Fibroblast of pulmonary artery (primary cell): ENCODE results near the gene THOC2.
A peak's percentile ranks its signal among the peaks of the same experiment; 100 is the strongest.

ENCODE experiments used
- DNase-seq: peaks from one replicate; pipeline ENCODE4 v3.0.0-alpha.2; 2010; ENCODE audit warnings: low read depth
- H3K4me3 ChIP-seq: replicated peaks from 2 replicates; pipeline ENCODE4 v1.5.1; 2011; ENCODE audit warnings: low read depth, mild to moderate bottlenecking, control low read depth, low read length, moderate library complexity
- TF ChIP-seq, protein P1 (sequence below): IDR thresholded peaks from 2 replicates; pipeline ENCODE4 v1.5.1; 2011; ENCODE audit warnings: mild to moderate bottlenecking, control low read depth, low read length, inconsistent platforms; ENCODE audit errors: missing control alignments

THOC2 gene

DNA sequence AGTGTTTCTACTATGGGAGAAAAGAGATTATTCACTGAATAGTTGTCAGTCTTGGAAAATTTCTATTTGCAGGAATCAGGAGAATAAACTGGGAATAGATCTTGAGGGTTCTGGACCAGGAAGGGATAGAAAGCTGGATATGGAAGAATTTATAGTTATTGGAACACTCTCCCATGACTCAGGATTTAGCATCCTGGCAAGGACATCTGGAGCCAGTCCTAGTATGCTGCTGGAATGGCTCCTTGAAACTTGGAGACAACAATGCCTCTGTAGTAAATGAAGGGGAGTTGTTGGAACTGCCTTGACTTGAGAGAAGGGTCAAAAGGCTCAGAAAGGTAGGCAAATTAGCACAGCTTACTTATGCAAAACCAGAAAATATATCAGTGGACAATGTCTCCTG, 23.5 kb upstream of the THOC2 start:
- TF ChIP-seq, protein P1, sequence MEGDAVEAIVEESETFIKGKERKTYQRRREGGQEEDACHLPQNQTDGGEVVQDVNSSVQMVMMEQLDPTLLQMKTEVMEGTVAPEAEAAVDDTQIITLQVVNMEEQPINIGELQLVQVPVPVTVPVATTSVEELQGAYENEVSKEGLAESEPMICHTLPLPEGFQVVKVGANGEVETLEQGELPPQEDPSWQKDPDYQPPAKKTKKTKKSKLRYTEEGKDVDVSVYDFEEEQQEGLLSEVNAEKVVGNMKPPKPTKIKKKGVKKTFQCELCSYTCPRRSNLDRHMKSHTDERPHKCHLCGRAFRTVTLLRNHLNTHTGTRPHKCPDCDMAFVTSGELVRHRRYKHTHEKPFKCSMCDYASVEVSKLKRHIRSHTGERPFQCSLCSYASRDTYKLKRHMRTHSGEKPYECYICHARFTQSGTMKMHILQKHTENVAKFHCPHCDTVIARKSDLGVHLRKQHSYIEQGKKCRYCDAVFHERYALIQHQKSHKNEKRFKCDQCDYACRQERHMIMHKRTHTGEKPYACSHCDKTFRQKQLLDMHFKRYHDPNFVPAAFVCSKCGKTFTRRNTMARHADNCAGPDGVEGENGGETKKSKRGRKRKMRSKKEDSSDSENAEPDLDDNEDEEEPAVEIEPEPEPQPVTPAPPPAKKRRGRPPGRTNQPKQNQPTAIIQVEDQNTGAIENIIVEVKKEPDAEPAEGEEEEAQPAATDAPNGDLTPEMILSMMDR, result no peak
- peak; percentile 60 for DNase-seq
- H3K4me3 ChIP-seq, result no peak overlapping the region

DNA sequence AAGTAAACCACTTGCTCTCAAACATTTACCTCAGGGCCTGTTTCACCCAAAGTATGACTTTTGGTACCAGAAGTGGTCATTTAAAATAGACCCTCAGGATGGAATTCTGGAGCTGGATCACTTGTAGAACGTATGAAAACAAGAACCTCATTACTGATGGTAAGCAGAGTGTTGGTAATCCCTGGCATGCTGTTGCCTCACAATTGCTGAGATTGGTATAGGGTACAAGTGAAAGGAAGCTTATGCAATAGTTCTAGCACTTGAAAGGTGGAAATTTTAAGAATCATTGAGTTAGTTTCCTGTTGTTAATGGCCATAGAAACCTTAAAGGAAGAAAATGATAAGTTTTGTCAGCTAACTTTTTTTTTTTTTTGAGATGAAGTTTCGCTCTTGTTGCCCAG, 22.3 kb upstream of the THOC2 start:
- DNase-seq, result peak; percentile 54
- TF ChIP-seq, protein P1, result no peak
- H3K4me3 ChIP-seq, result no peak overlapping the region

DNA sequence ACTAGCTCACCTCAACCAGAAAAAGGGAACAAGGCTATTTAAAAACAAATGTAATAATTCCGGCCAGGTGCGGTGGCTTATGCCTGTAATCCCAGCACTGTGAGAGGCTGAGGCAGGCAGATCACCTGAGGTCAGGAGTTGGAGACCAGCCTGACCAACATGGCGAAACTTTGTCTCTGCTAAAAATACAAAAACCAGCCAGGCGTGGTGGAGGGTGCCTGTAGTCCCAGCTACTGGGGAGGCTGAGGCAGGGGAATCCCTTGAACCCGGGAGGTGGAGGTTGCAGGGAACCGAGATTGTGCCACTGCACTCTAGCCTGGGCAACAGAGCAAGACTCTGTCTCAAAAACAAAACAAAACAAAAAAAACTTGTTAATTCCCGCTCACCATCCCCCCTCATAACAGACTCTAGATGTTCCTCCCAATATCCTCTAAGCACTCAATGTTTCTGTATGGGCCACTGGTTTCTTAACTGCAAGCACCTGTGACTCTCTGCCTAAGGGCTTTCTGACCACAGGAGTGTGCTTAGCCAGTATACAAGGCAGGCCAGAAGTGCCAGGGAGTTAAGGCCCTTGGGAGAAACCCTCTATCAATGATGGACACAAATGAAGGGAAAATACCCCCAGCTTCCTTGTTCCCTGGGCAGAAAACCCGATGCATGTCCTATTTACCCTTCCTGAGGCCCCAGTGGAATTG, 21.0 kb upstream of the THOC2 start:
- DNase-seq, result no peak
- no peak overlapping the region for H3K4me3 ChIP-seq
- TF ChIP-seq, protein P1, result no peak

DNA sequence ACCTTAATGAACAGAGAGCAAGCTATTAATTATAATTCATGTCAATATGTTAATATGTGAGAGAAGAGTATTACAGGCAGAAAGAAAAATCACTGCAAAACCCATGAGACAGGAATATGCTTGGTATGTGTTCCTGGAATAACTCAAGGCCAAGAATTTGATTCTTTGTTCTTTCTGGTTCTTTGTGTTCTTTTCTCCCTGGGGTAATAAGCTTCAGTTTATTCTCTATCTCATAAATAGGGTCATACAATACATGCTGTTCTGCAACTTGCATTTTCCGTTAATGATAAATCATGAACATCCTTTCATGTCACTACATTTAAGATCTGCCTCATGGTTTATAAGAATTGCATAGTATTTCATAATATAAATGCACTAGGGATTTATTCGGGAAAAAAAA, 16.8 kb upstream of the THOC2 start:
- TF ChIP-seq, protein P1, result no peak
- DNase-seq, result peak; percentile 39
- H3K4me3 ChIP-seq, result no peak overlapping the region

DNA sequence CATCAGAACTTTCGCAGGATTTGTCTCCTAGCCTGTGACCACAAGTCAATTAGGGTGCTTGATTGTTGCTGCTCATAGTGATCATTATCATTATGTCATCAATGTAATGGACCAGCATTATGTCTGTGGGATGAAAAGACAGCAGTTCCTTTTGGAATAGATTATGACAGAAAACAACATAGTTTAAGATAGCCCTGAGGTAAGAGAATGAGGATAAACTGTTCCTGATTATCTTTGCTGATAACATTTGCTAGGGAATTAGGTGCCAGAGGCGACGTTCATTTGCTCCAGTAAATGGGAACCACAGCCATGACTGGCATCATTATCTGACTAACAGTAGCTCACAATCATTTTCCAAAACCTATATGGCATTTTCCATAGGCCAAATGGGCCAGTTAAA, 12.7 kb upstream of the THOC2 start:
- TF ChIP-seq, protein P1, result no peak
- no peak for DNase-seq
- no peak overlapping the region for H3K4me3 ChIP-seq

DNA sequence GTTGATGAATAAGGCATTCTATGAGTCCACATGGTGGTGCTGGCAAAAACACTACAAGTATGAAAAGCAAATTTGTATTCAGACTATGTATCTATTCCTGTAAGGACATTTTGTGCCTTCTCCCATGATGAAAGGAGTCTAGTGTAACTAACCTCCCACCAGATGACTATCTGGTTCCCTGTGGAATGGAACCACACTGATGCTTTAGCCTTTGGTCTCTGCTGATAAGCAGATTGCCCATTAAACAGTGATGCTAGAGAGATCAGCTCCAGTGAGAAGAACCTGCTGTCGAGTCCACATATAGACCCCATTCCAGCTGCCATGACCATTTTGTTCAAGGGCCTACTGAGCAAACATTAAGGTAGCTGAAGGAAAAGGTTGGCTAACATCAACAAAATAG, 10.5 kb upstream of the THOC2 start:
- DNase-seq, result no peak
- no peak overlapping the region for H3K4me3 ChIP-seq
- TF ChIP-seq, protein P1, result no peak

DNA sequence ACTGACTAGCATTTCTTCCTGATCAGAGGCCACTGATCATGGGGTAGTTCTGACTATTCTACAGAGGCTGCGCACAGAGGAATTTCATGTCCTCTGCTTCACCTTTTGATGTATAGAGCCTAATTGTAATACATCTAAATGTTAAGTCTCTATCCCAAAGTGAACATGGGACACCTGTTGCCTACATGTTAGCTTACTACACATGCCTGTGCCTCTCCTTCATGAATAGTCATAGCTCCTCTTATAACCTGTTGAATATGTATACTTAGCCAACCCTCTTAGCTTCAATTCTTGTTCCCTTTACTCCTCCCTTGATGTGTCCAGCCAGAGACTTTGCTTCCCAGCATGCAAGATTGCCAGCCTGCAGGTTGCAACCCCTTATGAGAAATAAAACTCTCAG, 9.6 kb upstream of the THOC2 start:
- TF ChIP-seq, protein P1, result no peak
- no peak overlapping the region for H3K4me3 ChIP-seq
- DNase-seq, result no peak
